Fibroblast of the conjunctiva (primary cell): ENCODE results near the gene WDR88.
"Not testable (repeated sequence)": the region's sequence is repeated elsewhere in the genome, so short reads cannot be mapped to it uniquely, and the experiment has no call there.

Source experiments
- DNase-seq: peaks from one replicate; pipeline ENCODE4 v3.0.0-alpha.2; 2010; ENCODE audit warnings: low read depth

WDR88 gene

GRCh38 chr19:33171916-33172359 lies 40.0 kb downstream of the WDR88 start:
- peak; percentile 23 for DNase-seq

GRCh38 chr19:33174186-33174585 lies 42.3 kb downstream of the WDR88 start:
- no peak for DNase-seq

GRCh38 chr19:33175156-33175782 lies 43.4 kb downstream of the WDR88 start:
- no peak for DNase-seq

GRCh38 chr19:33175886-33176669 lies 44.2 kb downstream of the WDR88 start:
- DNase-seq = no peak

- DNase-seq = peak; percentile 97
Measured at GRCh38 chr19:33176670-33177416, 44.9 kb downstream of the WDR88 start.

GRCh38 chr19:33177417-33177979 lies 45.6 kb downstream of the WDR88 start:
- DNase-seq = no peak

- DNase-seq = no peak
Measured at GRCh38 chr19:33186431-33187182, 54.7 kb downstream of the WDR88 start.

- DNase-seq = no peak
Measured at GRCh38 chr19:33187183-33187540, 55.2 kb downstream of the WDR88 start.

- DNase-seq = no peak
Measured at GRCh38 chr19:33189453-33189852, 57.5 kb downstream of the WDR88 start.

GRCh38 chr19:33191092-33191491 lies 59.2 kb downstream of the WDR88 start:
- not testable (repeated sequence) for DNase-seq

GRCh38 chr19:33191501-33191900 lies 59.6 kb downstream of the WDR88 start:
- DNase-seq = no peak

GRCh38 chr19:33192010-33192409 lies 60.1 kb downstream of the WDR88 start:
- no peak for DNase-seq

GRCh38 chr19:33193269-33193864 lies 61.5 kb downstream of the WDR88 start:
- no peak for DNase-seq

GRCh38 chr19:33193865-33194362 lies 62.0 kb downstream of the WDR88 start, which contains the start of gene LRP3:
Gene LRP3, plus strand, starts transcription at chr19:33194330. Its CDS starts 456 bp downstream, at chr19:33194786.
- no peak for DNase-seq

GRCh38 chr19:33194532-33194885 lies 62.6 kb downstream of the WDR88 start:
- DNase-seq = no peak

- no peak for DNase-seq
Measured at GRCh38 chr19:33194886-33195644, 63.2 kb downstream of the WDR88 start.

GRCh38 chr19:33195645-33196347 lies 63.9 kb downstream of the WDR88 start:
- no peak for DNase-seq

- no peak for DNase-seq
Measured at GRCh38 chr19:33196446-33197193, 64.7 kb downstream of the WDR88 start.

- DNase-seq = no peak
Measured at GRCh38 chr19:33197591-33198000, 65.7 kb downstream of the WDR88 start.
